Esophagus (tissue), 2 donors: ENCODE results near the gene APLP1. TPM values are rescaled to one million over a fixed set of nuclear protein-coding genes. Genes with fewer than 3 reads are reported as not detected.
"Not testable (repeated sequence)": the region's sequence is repeated elsewhere in the genome, so short reads cannot be mapped to it uniquely, and the experiment has no call there.

Experiments used
- H3K27ac ChIP-seq, 2 donors: one replicate each; pipeline ENCODE4 v1.5.1; 2013; ENCODE audit warnings: low read depth in 2 of 2, mild to moderate bottlenecking in 2 of 2, inconsistent platforms in 1 of 2, low read length in 1 of 2, moderate library complexity in 1 of 2
- H3K27me3 ChIP-seq, 2 donors: one replicate each; pipeline ENCODE4 v1.6.1; 2013; ENCODE audit warnings: low read length in 2 of 2, control low read depth in 1 of 2, mild to moderate bottlenecking in 1 of 2; ENCODE audit not compliant: insufficient read depth in 2 of 2, control insufficient read depth in 1 of 2
- H3K36me3 ChIP-seq, 2 donors: one replicate each; pipeline ENCODE4 v1.6.1; 2013; ENCODE audit warnings: low read length in 1 of 2; ENCODE audit not compliant: control insufficient read depth in 2 of 2, insufficient read depth in 2 of 2
- H3K4me1 ChIP-seq, 2 donors: one replicate each; pipeline ENCODE4 v1.6.1; 2013; ENCODE audit warnings: low read length in 1 of 2; ENCODE audit not compliant: control insufficient read depth in 2 of 2, insufficient read depth in 2 of 2
- H3K4me3 ChIP-seq, 2 donors: one replicate each; pipeline ENCODE4 v1.5.1; 2013; ENCODE audit warnings: low read length in 2 of 2, mild to moderate bottlenecking in 2 of 2, low read depth in 1 of 2, moderate library complexity in 1 of 2
- H3K9me3 ChIP-seq, 2 donors: one replicate each; pipeline ENCODE4 v1.6.1; 2013; ENCODE audit warnings: mild to moderate bottlenecking in 2 of 2, low read depth in 1 of 2, low read length in 1 of 2, moderate library complexity in 1 of 2; ENCODE audit not compliant: control insufficient read depth in 2 of 2, insufficient read depth in 1 of 2
- WGBS, 2 donors: extraction: QIAGEN DNeasy Blood & Tissue Kit; methylation state at CpG; one replicate each; pipeline ENCODE4 v1.1.7; 2013; 5-methylcytosine and 5-hydroxymethylcytosine counted together
- polyA plus RNA-seq, 2 donors: library from polyadenylated mRNA; stranded (reverse); fragments of 200-250 nt; gene quantifications; one replicate each; pipeline ENCODE4 v1.2.3, GENCODE V29; 2013
- donor health status: healthy with polysubstance abuse.
- donor health status: Bipolar disorder and iron deficiency.

The APLP1 gene
- polyA plus RNA-seq, 2 donors: 0.69 to 1.4 TPM

DNA sequence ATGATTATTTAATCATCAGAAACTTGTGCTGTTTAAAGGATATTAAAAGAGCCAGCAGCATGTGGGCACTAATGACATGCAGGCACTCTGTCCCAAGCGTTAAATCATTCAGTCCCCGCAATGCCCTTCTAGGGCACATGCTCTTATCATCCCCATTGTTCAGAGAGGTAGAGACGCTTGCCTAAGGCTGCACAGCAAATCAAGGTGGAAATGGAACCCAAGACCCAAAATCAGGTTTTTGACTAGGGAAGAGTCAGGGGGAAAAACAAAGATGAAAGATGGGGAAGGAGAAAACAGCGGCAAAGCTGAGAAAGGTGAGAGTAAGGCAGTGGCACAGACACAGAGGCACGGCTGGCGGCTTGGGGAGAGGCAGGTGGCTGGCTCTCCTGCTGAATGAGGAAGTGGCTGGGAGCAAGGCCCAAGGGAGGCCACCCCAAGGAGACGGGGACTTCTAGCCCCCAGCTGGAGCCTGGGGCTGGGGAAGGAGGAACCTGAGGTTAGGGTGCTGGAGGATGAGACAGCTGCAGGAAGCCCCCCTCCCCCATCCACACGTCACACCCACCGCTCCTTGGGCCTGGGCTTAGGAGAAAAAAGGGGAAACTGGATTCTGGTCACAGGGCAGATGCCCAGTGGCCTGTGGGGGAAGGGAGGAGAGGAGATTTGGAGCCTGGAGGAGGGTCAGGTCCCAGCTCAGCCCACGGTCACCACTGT, 40.8 kb downstream of the APLP1 start:
- no peak overlapping the region for H3K27ac ChIP-seq

DNA sequence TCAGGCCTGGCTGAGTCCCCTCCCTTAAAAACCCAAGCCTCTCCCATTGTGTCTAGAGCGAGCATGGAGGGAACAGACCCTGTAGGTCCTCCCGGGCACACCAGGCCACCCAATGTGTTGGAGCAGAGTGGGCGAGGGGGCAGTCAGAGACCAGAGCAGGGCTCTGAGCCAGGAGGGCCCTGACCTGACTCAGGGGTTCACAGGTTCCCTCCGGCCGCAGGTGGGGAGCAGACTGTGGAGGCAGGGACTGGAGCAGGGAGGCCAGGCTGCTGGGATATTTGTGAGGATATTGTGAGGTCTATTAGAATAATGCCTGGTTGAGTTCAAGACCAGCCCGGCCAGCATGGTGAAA, 41.3 kb downstream of the APLP1 start:
- H3K4me1 ChIP-seq: no peaks in the 10 kb centered on the region
- H3K27ac ChIP-seq: peak overlapping the region; percentile 3 to 36
- no peak overlapping the region for H3K4me3 ChIP-seq
- H3K9me3 ChIP-seq: no peaks in the 10 kb centered on the region
- no peaks in the 10 kb centered on the region for H3K36me3 ChIP-seq
- H3K27me3 ChIP-seq: no peaks in the 10 kb centered on the region
- 73 to 78% methylated on average over 6 of the region's 6 CpGs for WGBS, 2 donors

More for the DNA sequence above, 40.8 kb downstream of the APLP1 start:
- Histone ChIP-seq H3K9me3 (no peaks in the 10 kb centered on the region), H3K4me1 (no peaks in the 10 kb centered on the region), H3K4me3 (no peak overlapping the region), H3K36me3 (no peaks in the 10 kb centered on the region), H3K27me3 (no peaks in the 10 kb centered on the region)
- 76 to 77% methylated on average over 10 of the region's 10 CpGs for WGBS, 2 donors

DNA sequence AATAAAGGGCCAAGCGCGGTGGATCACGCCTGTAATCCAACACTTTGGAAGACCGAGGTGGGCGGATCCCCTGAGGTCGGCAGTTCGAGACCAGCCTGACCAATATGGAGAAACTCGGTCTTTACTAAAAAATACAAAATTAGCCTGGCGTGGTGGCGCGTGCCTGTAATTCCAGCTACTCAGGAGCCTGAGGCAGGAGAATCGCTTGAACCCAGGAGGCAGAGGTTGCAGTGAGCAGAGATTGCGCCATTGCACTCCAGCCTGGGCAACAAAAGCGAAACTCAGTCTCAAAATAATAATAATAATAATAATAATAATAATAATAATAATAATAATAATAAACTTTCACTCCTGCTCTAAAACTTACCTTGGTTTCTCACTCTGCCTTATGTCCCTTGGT, 42.0 kb downstream of the APLP1 start:
- H3K4me3 ChIP-seq, H3K27ac ChIP-seq, H3K36me3 ChIP-seq, H3K27me3 ChIP-seq, H3K4me1 ChIP-seq, H3K9me3 ChIP-seq: not testable (repeated sequence)
- WGBS, 2 donors: 91 to 93% methylated on average over 14 of the region's 14 CpGs

DNA sequence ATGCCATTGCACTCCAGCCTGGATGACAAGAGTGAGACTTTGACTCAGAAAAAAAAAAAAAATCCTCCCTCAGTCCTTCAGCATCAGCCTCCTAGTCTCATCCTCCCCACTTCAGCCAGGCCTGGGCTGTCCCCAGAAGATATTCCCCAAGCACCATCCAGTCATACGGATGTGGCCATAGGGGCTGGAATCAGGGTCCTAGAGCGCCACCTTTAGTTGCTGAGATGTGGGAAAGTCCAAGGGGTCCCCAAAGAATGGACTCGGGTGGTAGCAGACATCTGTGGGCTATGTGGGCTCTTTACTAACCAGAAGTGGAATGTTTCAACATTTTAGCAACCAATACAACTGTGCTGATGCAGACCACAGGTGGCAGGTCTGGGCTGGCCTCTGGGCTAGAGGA, 42.8 kb downstream of the APLP1 start:
- Histone ChIP-seq H3K9me3 (no peaks in the 10 kb centered on the region), H3K4me3 (no peak overlapping the region), H3K36me3 (no peaks in the 10 kb centered on the region), H3K27ac (no peak overlapping the region), H3K27me3 (no peaks in the 10 kb centered on the region), H3K4me1 (no peaks in the 10 kb centered on the region)
- WGBS, 2 donors: 53 to 65% methylated on average over 3 of the region's 3 CpGs

DNA sequence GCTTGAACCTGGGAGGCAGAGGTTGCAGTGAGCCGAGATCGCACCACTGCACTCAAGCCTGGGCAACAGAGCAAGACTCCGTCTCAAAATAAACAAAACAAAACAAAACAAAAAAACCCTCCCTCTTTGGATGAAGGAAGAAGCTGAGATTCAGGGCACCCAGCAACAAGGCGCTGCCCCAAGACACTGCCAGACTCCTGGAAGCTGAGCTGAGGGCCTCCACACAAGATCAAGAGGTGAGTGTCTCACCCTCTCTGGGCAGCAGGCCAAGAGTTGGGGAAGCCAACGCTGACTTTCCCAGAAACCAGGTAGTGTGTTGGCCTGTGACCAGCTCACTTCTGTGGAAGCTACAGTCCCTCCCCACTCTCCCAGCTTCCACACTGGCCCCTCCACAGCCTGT, 43.4 kb downstream of the APLP1 start:
- Histone ChIP-seq H3K4me3 (no peak overlapping the region), H3K27ac (no peak overlapping the region), H3K4me1 (no peaks in the 10 kb centered on the region), H3K36me3 (no peaks in the 10 kb centered on the region), H3K27me3 (no peaks in the 10 kb centered on the region), H3K9me3 (no peaks in the 10 kb centered on the region)
- 40 to 41% methylated on average over 5 of the region's 5 CpGs for WGBS, 2 donors

DNA sequence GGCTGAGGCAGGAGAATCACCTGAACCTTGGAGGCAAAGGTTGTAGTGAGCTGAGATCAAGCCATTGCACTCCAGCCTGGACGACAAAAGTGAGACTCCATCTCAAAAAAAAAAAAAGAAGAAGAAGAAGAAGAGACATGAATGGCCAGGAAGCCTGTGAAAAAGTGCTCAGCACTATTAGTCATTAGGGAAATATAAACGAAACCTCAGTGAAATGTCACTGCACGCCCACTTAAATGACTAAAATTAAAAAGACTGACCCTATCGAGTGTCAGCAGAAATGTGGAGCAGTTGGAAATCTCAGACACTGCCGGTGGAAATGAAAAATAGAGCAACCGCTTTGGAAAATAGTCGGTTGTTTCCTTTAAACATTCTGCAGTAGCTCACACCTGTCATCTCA, 45.2 kb downstream of the APLP1 start:
- WGBS, 2 donors: 37 to 42% methylated on average over 7 of the region's 7 CpGs
- Histone ChIP-seq H3K36me3 (no peaks in the 10 kb centered on the region), H3K4me1 (no peaks in the 10 kb centered on the region), H3K27me3 (no peaks in the 10 kb centered on the region), H3K4me3 (no peak overlapping the region), H3K27ac (no peak overlapping the region), H3K9me3 (no peaks in the 10 kb centered on the region)

DNA sequence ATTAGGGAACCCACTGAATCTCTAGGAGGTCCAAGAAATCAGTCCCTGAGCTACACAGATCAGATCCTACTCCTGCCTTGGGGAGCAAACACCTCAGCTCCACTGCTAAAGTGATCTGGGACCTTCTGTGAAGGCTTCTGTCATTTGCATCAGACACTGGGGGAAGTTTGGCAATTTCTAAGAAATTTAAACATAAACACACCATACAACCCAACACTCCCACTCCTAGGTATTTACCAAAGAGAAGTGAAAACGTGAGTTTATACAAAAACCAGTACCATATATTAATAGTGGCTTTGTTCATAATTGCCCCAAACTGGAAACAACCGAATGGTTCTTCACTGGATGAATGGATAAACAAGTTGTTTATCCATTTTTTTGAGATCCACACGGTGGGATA, 47.1 kb downstream of the APLP1 start:
- Histone ChIP-seq H3K27ac (no peak overlapping the region), H3K9me3 (no peaks in the 10 kb centered on the region), H3K27me3 (no peaks in the 10 kb centered on the region), H3K36me3 (no peaks in the 10 kb centered on the region), H3K4me1 (no peaks in the 10 kb centered on the region), H3K4me3 (no peak overlapping the region)
- WGBS, 2 donors: 53 to 64% methylated on average over 3 of the region's 3 CpGs

DNA sequence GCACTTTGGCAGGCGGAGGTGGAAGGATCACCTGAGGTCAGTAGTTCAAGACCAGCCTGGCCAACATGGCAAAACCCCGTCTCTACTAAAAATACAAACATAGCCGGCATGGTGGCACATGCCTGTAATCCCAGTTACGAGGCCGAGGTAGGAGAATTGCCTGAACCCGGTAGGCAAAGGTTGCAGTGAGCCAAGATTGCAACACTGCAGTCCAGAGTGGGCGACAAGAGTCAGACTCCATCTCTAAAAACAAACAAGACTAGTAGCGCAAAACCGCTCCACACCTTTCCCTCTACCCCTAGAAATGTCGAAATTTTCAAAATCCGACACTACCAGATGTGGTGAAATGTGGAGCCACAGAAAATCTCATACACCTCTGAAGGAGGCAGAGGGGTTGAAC, 50.9 kb downstream of the APLP1 start:
- H3K4me3 ChIP-seq: no peak overlapping the region
- H3K9me3 ChIP-seq: no peaks in the 10 kb centered on the region
- H3K27me3 ChIP-seq: no peaks in the 10 kb centered on the region
- H3K4me1 ChIP-seq: no peaks in the 10 kb centered on the region
- no peak overlapping the region for H3K27ac ChIP-seq
- no peaks in the 10 kb centered on the region for H3K36me3 ChIP-seq
- WGBS, 2 donors: 88 to 89% methylated on average over 11 of the region's 11 CpGs

DNA sequence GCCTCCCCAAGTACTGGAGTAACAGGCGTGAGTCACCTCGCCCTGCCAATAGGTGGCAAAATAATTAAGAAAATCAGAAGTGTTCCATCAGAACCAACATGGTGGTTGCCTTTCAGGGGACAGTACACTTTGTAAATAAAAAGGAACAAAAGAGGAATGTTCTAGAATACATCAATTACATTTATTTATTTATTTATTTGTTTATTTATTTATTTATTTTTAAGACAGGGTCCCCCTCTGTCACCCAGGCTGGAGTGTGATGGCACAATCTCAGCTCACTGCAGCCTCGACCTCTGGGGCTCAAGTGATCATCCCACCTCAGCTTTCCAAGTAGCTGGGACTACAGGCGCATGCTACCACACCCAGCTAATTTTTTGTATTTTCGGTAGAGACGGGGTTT, 52.6 kb downstream of the APLP1 start:
- 71 to 80% methylated on average over 6 of the region's 6 CpGs for WGBS, 2 donors
- Histone ChIP-seq H3K27ac (no peak overlapping the region), H3K36me3 (no peaks in the 10 kb centered on the region), H3K4me1 (no peaks in the 10 kb centered on the region), H3K9me3 (peaks cover 0 to 4% of the 10 kb centered on the region in 2 donors), H3K27me3 (no peaks in the 10 kb centered on the region), H3K4me3 (no peak overlapping the region)

DNA sequence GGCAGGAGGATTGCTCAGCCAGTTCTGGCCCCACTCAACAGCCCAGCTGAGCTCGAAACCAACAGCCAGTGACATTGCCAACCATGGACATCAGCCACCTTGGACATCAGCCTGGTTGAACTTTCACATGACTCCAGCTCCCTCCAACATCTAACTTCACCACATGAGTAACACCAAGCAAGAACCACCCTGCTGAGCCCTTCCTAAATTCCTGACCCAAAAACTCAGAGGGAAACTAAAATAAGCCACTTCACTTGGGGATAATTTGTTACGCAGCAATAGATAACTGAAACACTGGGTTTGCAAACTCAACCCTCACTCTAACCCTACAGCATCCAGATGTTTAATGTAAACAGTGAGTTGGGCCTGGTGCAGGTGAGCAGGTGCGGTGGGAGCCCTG, 57.1 kb downstream of the APLP1 start:
- Histone ChIP-seq H3K27ac (no peak overlapping the region), H3K4me1 (no peaks in the 10 kb centered on the region), H3K36me3 (no peaks in the 10 kb centered on the region), H3K27me3 (no peaks in the 10 kb centered on the region), H3K9me3 (peaks cover 0 to 4% of the 10 kb centered on the region in 2 donors), H3K4me3 (no peak overlapping the region)
- 83 to 87% methylated on average over 3 of the region's 3 CpGs for WGBS, 2 donors
